ENCODE measurements around the gene GGCT.
A peak's percentile ranks its signal among the peaks of the same experiment; 100 is the strongest.

GRCh38 chr7:30548845-30549244, 44.2 kb upstream of the GGCT start:
- peak; percentile 80 for TF ChIP-seq CTCF (IDR thresholded peaks at IDR 0.05; ENCODE audit: insufficient read depth, low read length, poor library complexity, severe bottlenecking)
- TF ChIP-seq EZH2phosphoT487 (conservative IDR thresholded peaks at IDR 0.05; ENCODE audit: low read length) = no peak
